A673 (cell line): Measurements from ENCODE around the gene GMDS. TPM values are rescaled to one million over a fixed set of nuclear protein-coding genes. Genes with fewer than 3 reads are reported as not detected.

Source experiments
- BruUV-seq: library from RNA; stranded (reverse); fragments of 400-500 nt; replicated peaks from 2 replicates; lab custom pipeline; 2021; lab: Mats Ljungman, UMichigan
- CTCF ChIA-PET: fragments of 300-600 bp; sonication (Branson Sonifier 250); formaldehyde crosslinking; loops from one replicate; lab custom pipeline; 2022; ENCODE audit warnings: antibody characterized with exemption; lab: Charles Lee
- POLR2A ChIA-PET: fragments of 300-600 bp; sonication (Branson Sonifier 250); formaldehyde crosslinking; loops from one replicate; lab custom pipeline; 2022; ENCODE audit warnings: antibody characterized with exemption; ENCODE audit not compliant: low non-redundant PET; lab: Charles Lee
- DNase-seq: peaks from one replicate; pipeline ENCODE4 v3.0.0-alpha.2; 2015; ENCODE audit warnings: low spot score
- H3K27ac ChIP-seq: fragments of 200-600 bp; sonication (generic); 2 replicates; pipeline ENCODE4 v1.5.1; 2016; ENCODE audit warnings: mixed run types, low read depth, mild to moderate bottlenecking, mixed read lengths, antibody characterized with exemption, low read length; ENCODE audit not compliant: poor library complexity, severe bottlenecking
- H3K27me3 ChIP-seq: fragments of 200-600 bp; sonication (generic); replicated peaks from 2 replicates; pipeline ENCODE4 v1.6.1; 2017; ENCODE audit warnings: mixed run types, low read depth, mild to moderate bottlenecking, mixed read lengths, antibody characterized with exemption, low read length; ENCODE audit not compliant: insufficient read depth, poor library complexity
- H3K36me3 ChIP-seq: fragments of 200-600 bp; sonication (generic); 2 replicates; pipeline ENCODE4 v1.6.1; 2016; ENCODE audit warnings: mixed run types, mild to moderate bottlenecking, mixed read lengths, antibody characterized with exemption, low read length; ENCODE audit not compliant: insufficient read depth, poor library complexity, severe bottlenecking
- H3K4me1 ChIP-seq: fragments of 200-600 bp; sonication (generic); 2 replicates; pipeline ENCODE4 v1.6.1; 2017; ENCODE audit warnings: mixed run types, mild to moderate bottlenecking, mixed read lengths, antibody characterized with exemption, low read length; ENCODE audit not compliant: insufficient read depth, poor library complexity, severe bottlenecking
- H3K4me3 ChIP-seq: fragments of 200-600 bp; sonication (generic); 2 replicates; pipeline ENCODE4 v1.5.1; 2016; ENCODE audit warnings: low read depth, mixed run types, mild to moderate bottlenecking, mixed read lengths, low read length; ENCODE audit not compliant: poor library complexity, severe bottlenecking
- H3K9me3 ChIP-seq: fragments of 200-600 bp; sonication (generic); 2 replicates; pipeline ENCODE4 v1.6.1; 2016; ENCODE audit warnings: mixed run types, low read depth, mild to moderate bottlenecking, mixed read lengths, antibody characterized with exemption, low read length; ENCODE audit not compliant: poor library complexity, severe bottlenecking
- EZH2 ChIP-seq: fragments of 200-600 bp; sonication (generic); IDR thresholded peaks from 2 replicates; pipeline ENCODE4 v1.6.1; 2017; ENCODE audit warnings: borderline replicate concordance, low read depth, mild to moderate bottlenecking, mixed read lengths, antibody characterized with exemption, low read length; ENCODE audit not compliant: poor library complexity, severe bottlenecking
- intact Hi-C: fragments of 100-400 bp; cut with micrococcal nuclease; formaldehyde crosslinking; loops from one replicate; pipeline ENCODE4 v1.10.0; 2022; ENCODE audit not compliant: unreplicated experiment
- total RNA-seq: library from RNA; stranded (reverse); gene quantifications from 2 replicates; pipeline ENCODE4 v1.2.3, GENCODE V29; 2021
- TF ChIP-seq, protein P1 (sequence below): fragments of 300-800, 200-600 bp; sonication (generic); conservative IDR thresholded peaks from 2 replicates; pipeline ENCODE4 v1.5.1; 2017; ENCODE audit warnings: low read depth, mild to moderate bottlenecking, antibody characterized with exemption, low read length, moderate library complexity, mixed read lengths

Gene GMDS
- total RNA-seq, 1 experiment from 2014 or later, result 15.2 TPM

DNA sequence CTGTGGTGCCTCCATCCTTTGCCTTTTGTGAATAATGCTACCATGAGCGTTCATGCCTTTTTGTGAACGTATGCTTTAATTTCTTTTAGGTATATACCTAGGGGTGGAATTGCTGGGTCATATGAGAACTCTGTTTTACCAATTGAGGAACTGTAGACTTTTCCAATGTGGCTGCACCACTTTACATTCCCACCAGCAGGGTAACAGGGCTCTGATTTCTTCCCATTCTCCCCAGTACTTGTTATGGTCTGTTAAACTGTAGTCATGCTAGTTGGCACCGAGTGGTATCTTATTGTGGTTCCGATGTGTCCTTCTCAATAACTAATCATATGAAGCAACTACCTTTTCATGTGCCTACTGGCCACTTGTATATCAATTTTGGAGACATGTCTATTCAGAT lies 312.1 kb downstream of the GMDS start:
- no peak overlapping the region for H3K4me3 ChIP-seq
- no peaks in the 10 kb centered on the region for H3K27me3 ChIP-seq
- CTCF ChIA-PET, result no interaction called here
- POLR2A ChIA-PET, result no interaction called here
- BruUV-seq, result no TSS peak
- no peaks in the 10 kb centered on the region for H3K36me3 ChIP-seq
- DNase-seq, result no peak
- no peaks in the 10 kb centered on the region for H3K4me1 ChIP-seq
- H3K9me3 ChIP-seq, result no peaks in the 10 kb centered on the region
- intact Hi-C loops, result no loop called here
- TF ChIP-seq, protein P1, sequence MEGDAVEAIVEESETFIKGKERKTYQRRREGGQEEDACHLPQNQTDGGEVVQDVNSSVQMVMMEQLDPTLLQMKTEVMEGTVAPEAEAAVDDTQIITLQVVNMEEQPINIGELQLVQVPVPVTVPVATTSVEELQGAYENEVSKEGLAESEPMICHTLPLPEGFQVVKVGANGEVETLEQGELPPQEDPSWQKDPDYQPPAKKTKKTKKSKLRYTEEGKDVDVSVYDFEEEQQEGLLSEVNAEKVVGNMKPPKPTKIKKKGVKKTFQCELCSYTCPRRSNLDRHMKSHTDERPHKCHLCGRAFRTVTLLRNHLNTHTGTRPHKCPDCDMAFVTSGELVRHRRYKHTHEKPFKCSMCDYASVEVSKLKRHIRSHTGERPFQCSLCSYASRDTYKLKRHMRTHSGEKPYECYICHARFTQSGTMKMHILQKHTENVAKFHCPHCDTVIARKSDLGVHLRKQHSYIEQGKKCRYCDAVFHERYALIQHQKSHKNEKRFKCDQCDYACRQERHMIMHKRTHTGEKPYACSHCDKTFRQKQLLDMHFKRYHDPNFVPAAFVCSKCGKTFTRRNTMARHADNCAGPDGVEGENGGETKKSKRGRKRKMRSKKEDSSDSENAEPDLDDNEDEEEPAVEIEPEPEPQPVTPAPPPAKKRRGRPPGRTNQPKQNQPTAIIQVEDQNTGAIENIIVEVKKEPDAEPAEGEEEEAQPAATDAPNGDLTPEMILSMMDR, result no peak
- no peak for TF ChIP-seq EZH2
- H3K27ac ChIP-seq, result no peak overlapping the region

DNA sequence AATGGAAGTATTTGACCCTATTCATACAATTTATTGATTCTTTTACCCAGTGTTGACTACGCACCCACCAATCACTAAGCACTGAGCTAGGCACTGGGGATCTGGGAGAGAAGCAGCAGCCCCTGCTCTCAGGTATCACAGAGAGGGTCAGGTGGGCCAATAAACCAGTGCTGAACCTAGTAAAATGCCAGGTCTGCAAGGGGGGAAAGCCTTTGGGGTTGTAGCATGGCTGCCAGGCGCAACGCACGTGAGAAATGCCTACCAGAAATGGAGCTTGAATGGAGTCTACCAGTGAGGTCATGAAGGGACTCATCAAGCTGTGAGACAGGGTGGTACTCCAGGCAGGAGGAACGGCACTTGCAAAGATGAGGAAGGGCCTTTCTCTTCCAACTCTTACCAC lies 313.6 kb downstream of the GMDS start:
- intact Hi-C loops, result no loop called here
- H3K36me3 ChIP-seq, result no peaks in the 10 kb centered on the region
- no peaks in the 10 kb centered on the region for H3K4me1 ChIP-seq
- CTCF ChIA-PET, result no interaction called here
- POLR2A ChIA-PET, result no interaction called here
- TF ChIP-seq, protein P1, result no peak
- no peak for TF ChIP-seq EZH2
- H3K9me3 ChIP-seq, result no peaks in the 10 kb centered on the region
- no TSS peak for BruUV-seq
- DNase-seq, result no peak
- no peak overlapping the region for H3K4me3 ChIP-seq
- H3K27me3 ChIP-seq, result no peaks in the 10 kb centered on the region
- H3K27ac ChIP-seq, result no peak overlapping the region

DNA sequence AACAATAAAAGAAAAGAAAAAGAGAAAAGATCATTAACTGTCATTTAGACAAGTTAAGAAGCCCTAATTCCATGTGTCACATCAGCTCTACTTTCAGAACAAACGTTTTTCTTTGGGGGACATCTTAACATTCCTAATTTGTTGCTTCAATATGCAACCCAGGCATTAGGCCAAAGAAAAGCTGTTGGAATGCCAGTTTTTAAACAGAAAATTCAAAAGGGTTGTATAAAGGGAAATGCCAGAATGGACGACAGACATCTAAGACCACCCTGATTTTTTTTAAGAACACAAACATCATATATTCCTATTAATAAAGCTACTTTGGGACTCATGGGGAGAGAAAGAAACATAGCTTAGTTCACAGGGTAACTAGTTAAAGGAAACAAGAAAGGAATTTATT lies 315.0 kb downstream of the GMDS start:
- Histone ChIP-seq H3K4me1 (no peaks in the 10 kb centered on the region), H3K27me3 (no peaks in the 10 kb centered on the region), H3K4me3 (no peak overlapping the region), H3K27ac (no peak overlapping the region), H3K9me3 (no peaks in the 10 kb centered on the region), H3K36me3 (no peaks in the 10 kb centered on the region)
- POLR2A ChIA-PET, result no interaction called here
- DNase-seq, result no peak
- no peak for TF ChIP-seq EZH2
- TF ChIP-seq, protein P1, result no peak
- CTCF ChIA-PET, result no interaction called here
- intact Hi-C loops, result no loop called here
- BruUV-seq, result no TSS peak
